Effector CD8-positive, alpha-beta T cell (primary cell): ENCODE results near the gene PHF21B.
"Not testable (repeated sequence)": the region's sequence is repeated elsewhere in the genome, so short reads cannot be mapped to it uniquely, and the experiment has no call there.

ENCODE experiments used
- DNase-seq: peaks from one replicate; lab custom pipeline; 2025; lab: John Stamatoyannopoulos, UW

PHF21B gene

GRCh38 chr22:44935724-44936123, 74.1 kb downstream of the PHF21B start:
- DNase-seq = no peak

- DNase-seq = no peak
Observed at GRCh38 chr22:44934454-44934735, 75.4 kb downstream of the PHF21B start.

- no peak for DNase-seq
Observed at GRCh38 chr22:44933666-44934453, 75.9 kb downstream of the PHF21B start.

- no peak for DNase-seq
Observed at GRCh38 chr22:44932493-44932892, 77.3 kb downstream of the PHF21B start.

GRCh38 chr22:44931766-44932165, 78.0 kb downstream of the PHF21B start:
- DNase-seq = no peak

GRCh38 chr22:44931077-44931540, 78.7 kb downstream of the PHF21B start:
- DNase-seq = no peak

GRCh38 chr22:44930711-44931035, 79.1 kb downstream of the PHF21B start:
- no peak for DNase-seq

GRCh38 chr22:44930016-44930710, 79.6 kb downstream of the PHF21B start:
- DNase-seq = no peak

GRCh38 chr22:44929359-44930015, 80.3 kb downstream of the PHF21B start:
- DNase-seq = no peak

GRCh38 chr22:44928711-44929358, 81.0 kb downstream of the PHF21B start:
- DNase-seq = no peak

- DNase-seq = no peak
Observed at GRCh38 chr22:44928136-44928463, 81.7 kb downstream of the PHF21B start.

- DNase-seq = no peak
Observed at GRCh38 chr22:44927463-44928135, 82.2 kb downstream of the PHF21B start.

GRCh38 chr22:44926491-44927415, 83.1 kb downstream of the PHF21B start:
- DNase-seq = no peak

GRCh38 chr22:44926124-44926475, 83.7 kb downstream of the PHF21B start:
- DNase-seq = no peak

- no peak for DNase-seq
Observed at GRCh38 chr22:44925465-44926123, 84.2 kb downstream of the PHF21B start.

- no peak for DNase-seq
Observed at GRCh38 chr22:44924710-44925109, 85.1 kb downstream of the PHF21B start.

- DNase-seq = no peak
Observed at GRCh38 chr22:44924098-44924497, 85.7 kb downstream of the PHF21B start.

- not testable (repeated sequence) for DNase-seq
Observed at GRCh38 chr22:44921766-44922165, 88.0 kb downstream of the PHF21B start.

- no peak for DNase-seq
Observed at GRCh38 chr22:44920183-44920582, 89.6 kb downstream of the PHF21B start.

- no peak for DNase-seq
Observed at GRCh38 chr22:44919691-44920090, 90.1 kb downstream of the PHF21B start.
